Tibial nerve (tissue), 4 donors: ENCODE measurements around the gene TYRO3. TPM values are rescaled to one million over a fixed set of nuclear protein-coding genes. Genes with fewer than 3 reads are reported as not detected.

Experiments used
- DNase-seq, 2 donors: peaks; one replicate each; pipeline ENCODE4 v3.0.0-alpha.2; 2019; ENCODE audit warnings: low spot score in 2 of 2
- H3K27ac ChIP-seq, 4 donors: fragments of 200-600 bp; sonication (generic) in 3 of 4; one replicate each; pipeline ENCODE4 v1.5.1; 2017 to 2019; ENCODE audit warnings: mild to moderate bottlenecking in 1 of 4
- H3K27me3 ChIP-seq, 2 donors: fragments of 200-600 bp; sonication (generic) in 1 of 2; one replicate each; pipeline versions ENCODE4 v1.5.1 to v1.6.0; 2017 to 2019
- H3K36me3 ChIP-seq, 3 donors: fragments of 200-600 bp; sonication (generic); one replicate each; pipeline ENCODE4 v1.5.1; 2018 to 2019
- H3K4me1 ChIP-seq, 4 donors: fragments of 200-600 bp; sonication (generic) in 3 of 4; one replicate each; pipeline ENCODE4 v1.5.1; 2017 to 2019
- H3K4me3 ChIP-seq, 4 donors: fragments of 200-600 bp; sonication (generic) in 3 of 4; one replicate each; pipeline ENCODE4 v1.5.1; 2017 to 2019; ENCODE audit warnings: mild to moderate bottlenecking in 1 of 4, moderate library complexity in 1 of 4
- H3K9me3 ChIP-seq, 4 donors: fragments of 200-600 bp; sonication (generic) in 3 of 4; one replicate each; pipeline ENCODE4 v1.5.1; 2017 to 2019
- CTCF ChIP-seq, 5 experiments: fragments of 200-600 bp in 3 of 5; fragments of 450-650 bp in 2 of 5; sonication (generic) in 3 of 5; IDR thresholded peaks; one replicate each; pipeline ENCODE4 v1.5.1; 2016 to 2019; ENCODE audit warnings: antibody characterized with exemption in 5 of 5, mild to moderate bottlenecking in 3 of 5, moderate library complexity in 2 of 5
- EP300 ChIP-seq, 2 donors: sonication (generic); formaldehyde crosslinking; IDR thresholded peaks; one replicate each; pipeline ENCODE4 v1.6.1; 2017; ENCODE audit warnings: antibody characterized with exemption in 2 of 2, mild to moderate bottlenecking in 1 of 2
- POLR2A ChIP-seq, 2 donors: fragments of 450-650 bp; IDR thresholded peaks; one replicate each; pipeline ENCODE4 v1.6.1; 2017; ENCODE audit warnings: antibody characterized with exemption in 2 of 2, mild to moderate bottlenecking in 2 of 2, moderate library complexity in 2 of 2
- WGBS, 2 donors: methylation state at CpG; one replicate each; pipeline ENCODE4 v1.1.5; 2018; 5-methylcytosine and 5-hydroxymethylcytosine counted together
- total RNA-seq, 4 donors: library from RNA; depleted of rRNA; stranded (reverse); fragments of >200 nt; gene quantifications; one replicate each; pipeline ENCODE4 v1.1.0, GENCODE V29; 2016

Gene TYRO3
- total RNA-seq, 4 donors from 2014 or later: 21.0 to 28.5 (median 23.9) TPM

GRCh38 chr15:41550066-41550775, 8.8 kb upstream of the TYRO3 start:
- Histone ChIP-seq H3K9me3 (no peaks in the 10 kb centered on the region), H3K27me3 (no peaks in the 10 kb centered on the region), H3K36me3 (no peaks in the 10 kb centered on the region), H3K4me3 (no peak overlapping the region), H3K27ac (no peak overlapping the region), H3K4me1 (no peaks in the 10 kb centered on the region)
- 88 to 91% methylated on average over 9 of the region's 9 CpGs for WGBS, 2 donors
- no peak for DNase-seq
- TF ChIP-seq POLR2A (IDR thresholded peaks at IDR 0.05): no peak
- no peak for TF ChIP-seq CTCF (IDR thresholded peaks at IDR 0.05)
- TF ChIP-seq EP300 (IDR thresholded peaks at IDR 0.05): no peak

DNA sequence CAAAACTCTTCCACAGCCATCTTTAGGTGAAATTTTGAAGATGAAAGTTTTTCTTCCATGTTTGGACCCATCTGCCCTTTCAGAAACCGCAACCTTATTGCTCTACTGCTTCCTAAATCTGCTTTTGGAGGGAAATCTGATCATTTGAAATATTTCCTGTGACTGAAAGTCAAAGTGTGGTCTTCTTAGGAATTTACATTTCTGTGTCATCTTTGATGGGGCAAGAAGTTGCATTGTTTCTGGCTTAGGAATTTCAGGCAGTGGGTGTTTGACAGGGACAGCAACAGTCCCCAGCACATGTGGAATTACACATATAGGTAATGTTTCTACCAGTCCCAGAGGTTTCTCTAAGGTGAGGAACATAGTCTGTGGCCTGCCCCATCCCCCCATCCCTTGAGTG, 5.3 kb upstream of the TYRO3 start:
- 88 to 100% methylated on average over 1 of the region's 1 CpG for WGBS, 2 donors
- H3K9me3 ChIP-seq: no peaks in the 10 kb centered on the region
- H3K27ac ChIP-seq: no peak overlapping the region
- DNase-seq: no peak
- H3K27me3 ChIP-seq: no peaks in the 10 kb centered on the region
- H3K36me3 ChIP-seq: no peaks in the 10 kb centered on the region
- peaks cover 0 to 14% (median 9%) of the 10 kb centered on the region in 4 donors for H3K4me1 ChIP-seq
- TF ChIP-seq EP300 (IDR thresholded peaks at IDR 0.05) (no peak), CTCF (IDR thresholded peaks at IDR 0.05) (no peak), POLR2A (IDR thresholded peaks at IDR 0.05) (no peak)
- no peak overlapping the region for H3K4me3 ChIP-seq

GRCh38 chr15:41554343-41554742, 4.7 kb upstream of the TYRO3 start:
- Histone ChIP-seq H3K9me3 (no peaks in the 10 kb centered on the region), H3K4me1 (peaks cover 0 to 14% (median 9%) of the 10 kb centered on the region in 4 donors), H3K36me3 (no peaks in the 10 kb centered on the region), H3K27ac (no peak overlapping the region), H3K4me3 (no peak overlapping the region), H3K27me3 (no peaks in the 10 kb centered on the region)
- WGBS, 2 donors: 86 to 94% methylated on average over 5 of the region's 5 CpGs
- no peak for DNase-seq
- TF ChIP-seq EP300 (IDR thresholded peaks at IDR 0.05): no peak
- TF ChIP-seq CTCF (IDR thresholded peaks at IDR 0.05): no peak
- TF ChIP-seq POLR2A (IDR thresholded peaks at IDR 0.05): no peak

DNA sequence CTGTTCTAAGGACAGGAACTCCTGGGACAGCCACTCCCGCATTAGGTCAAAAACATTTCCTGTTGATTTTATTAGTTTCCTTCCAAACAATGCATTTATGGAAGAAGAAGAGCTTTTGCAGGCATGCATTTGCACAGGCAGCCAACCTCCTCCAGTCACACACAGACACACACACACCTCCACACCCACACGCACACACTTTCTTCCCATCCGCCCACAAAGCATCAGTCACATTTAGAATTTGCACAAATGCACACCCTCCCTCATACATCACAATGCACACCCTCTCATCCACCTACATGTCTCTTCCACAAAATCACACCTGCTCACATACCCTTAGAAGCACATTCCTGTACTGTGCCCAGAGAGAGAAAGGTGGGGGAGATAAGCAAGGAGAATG, 4.1 kb upstream of the TYRO3 start:
- H3K9me3 ChIP-seq: no peaks in the 10 kb centered on the region
- TF ChIP-seq POLR2A (IDR thresholded peaks at IDR 0.05): no peak
- no peak for TF ChIP-seq CTCF (IDR thresholded peaks at IDR 0.05)
- TF ChIP-seq EP300 (IDR thresholded peaks at IDR 0.05): no peak
- no peaks in the 10 kb centered on the region for H3K27me3 ChIP-seq
- no peaks in the 10 kb centered on the region for H3K36me3 ChIP-seq
- H3K4me3 ChIP-seq: no peak overlapping the region
- H3K27ac ChIP-seq: no peak overlapping the region
- peaks cover 0 to 20% (median 12%) of the 10 kb centered on the region in 4 donors for H3K4me1 ChIP-seq
- DNase-seq: no peak
- WGBS, 2 donors: 77 to 82% methylated on average over 3 of the region's 3 CpGs

- Histone ChIP-seq H3K27me3 (no peaks in the 10 kb centered on the region), H3K4me3 (no peak overlapping the region), H3K36me3 (no peaks in the 10 kb centered on the region), H3K4me1 (peaks cover 0 to 33% (median 13%) of the 10 kb centered on the region in 4 donors), H3K9me3 (no peaks in the 10 kb centered on the region), H3K27ac (no peak overlapping the region)
- no peak for DNase-seq
- TF ChIP-seq CTCF (IDR thresholded peaks at IDR 0.05): no peak
- TF ChIP-seq EP300 (IDR thresholded peaks at IDR 0.05): no peak
- TF ChIP-seq POLR2A (IDR thresholded peaks at IDR 0.05): no peak
- 82 to 85% methylated on average over 5 of the region's 5 CpGs for WGBS, 2 donors
These were observed 2.3 kb upstream of the TYRO3 start for GRCh38 chr15:41556677-41557076.
